Measurements from ENCODE around the gene MET. TPM values are rescaled to one million over a fixed set of nuclear protein-coding genes. Genes with fewer than 3 reads are reported as not detected.

Gene MET
- total RNA-seq, 4 donors from 2014 or later: 3.8 to 25.0 (median 18.6) TPM

DNA sequence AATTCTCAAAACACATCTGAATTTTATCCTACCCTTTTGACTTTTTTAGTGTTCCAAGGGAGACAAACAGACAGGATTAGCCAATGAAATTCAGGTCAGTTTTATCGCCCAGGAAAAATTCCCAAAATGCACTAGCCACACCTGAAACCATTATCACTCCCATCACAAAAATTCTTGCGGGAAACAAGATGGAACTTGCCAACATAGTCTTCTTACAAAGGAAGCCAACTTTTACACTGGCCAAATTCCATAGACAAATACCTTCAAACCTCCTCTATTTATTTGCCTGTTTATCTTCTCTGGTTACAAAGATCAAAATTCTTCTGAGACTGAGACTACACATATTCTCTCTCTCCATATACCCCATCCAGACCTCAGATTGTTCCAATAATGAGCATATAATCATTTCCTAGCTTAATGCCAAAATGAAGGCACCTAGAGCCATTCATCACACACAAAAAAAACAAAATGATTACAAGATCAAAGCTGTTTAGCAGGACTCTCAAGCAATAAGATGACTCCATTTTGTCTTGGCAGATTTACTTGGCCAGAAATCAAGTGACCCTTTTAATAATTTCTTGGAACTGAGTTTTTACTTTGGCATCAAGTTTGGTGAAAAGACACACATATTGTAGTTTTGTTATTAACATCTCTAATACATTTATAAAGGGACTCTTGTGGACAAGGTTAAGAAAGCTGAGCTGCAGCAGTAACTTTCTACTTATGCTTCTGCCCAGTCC lies 30.2 kb downstream of the MET start:
- intact Hi-C loops (cut with DNase I): no loop called here
- TF ChIP-seq, protein P1, sequence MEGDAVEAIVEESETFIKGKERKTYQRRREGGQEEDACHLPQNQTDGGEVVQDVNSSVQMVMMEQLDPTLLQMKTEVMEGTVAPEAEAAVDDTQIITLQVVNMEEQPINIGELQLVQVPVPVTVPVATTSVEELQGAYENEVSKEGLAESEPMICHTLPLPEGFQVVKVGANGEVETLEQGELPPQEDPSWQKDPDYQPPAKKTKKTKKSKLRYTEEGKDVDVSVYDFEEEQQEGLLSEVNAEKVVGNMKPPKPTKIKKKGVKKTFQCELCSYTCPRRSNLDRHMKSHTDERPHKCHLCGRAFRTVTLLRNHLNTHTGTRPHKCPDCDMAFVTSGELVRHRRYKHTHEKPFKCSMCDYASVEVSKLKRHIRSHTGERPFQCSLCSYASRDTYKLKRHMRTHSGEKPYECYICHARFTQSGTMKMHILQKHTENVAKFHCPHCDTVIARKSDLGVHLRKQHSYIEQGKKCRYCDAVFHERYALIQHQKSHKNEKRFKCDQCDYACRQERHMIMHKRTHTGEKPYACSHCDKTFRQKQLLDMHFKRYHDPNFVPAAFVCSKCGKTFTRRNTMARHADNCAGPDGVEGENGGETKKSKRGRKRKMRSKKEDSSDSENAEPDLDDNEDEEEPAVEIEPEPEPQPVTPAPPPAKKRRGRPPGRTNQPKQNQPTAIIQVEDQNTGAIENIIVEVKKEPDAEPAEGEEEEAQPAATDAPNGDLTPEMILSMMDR (IDR thresholded peaks at IDR 0.05): no peak
- no peak for TF ChIP-seq POLR2A (IDR thresholded peaks at IDR 0.05)
- 36 to 43% methylated on average over 2 of the region's 2 CpGs for WGBS, 2 donors

GRCh38 chr7:116704650-116705228 lies 32.7 kb downstream of the MET start:
- H3K9me3 ChIP-seq: no peaks in the 10 kb centered on the region
- H3K36me3 ChIP-seq: no peaks in the 10 kb centered on the region
- H3K27ac ChIP-seq: no peak overlapping the region
- DNase-seq: no peak
- intact Hi-C loops (cut with DNase I): no loop called here
- no peak for TF ChIP-seq POLR2A (IDR thresholded peaks at IDR 0.05)
- TF ChIP-seq, protein P1 (IDR thresholded peaks at IDR 0.05): no peak
- no peak overlapping the region for H3K4me3 ChIP-seq
- H3K27me3 ChIP-seq: peaks cover 0 to 4% (median 0%) of the 10 kb centered on the region in 4 donors
- H3K4me1 ChIP-seq: peaks cover 0 to 39% (median 7%) of the 10 kb centered on the region in 3 donors
- 59 to 60% methylated on average over 2 of the region's 2 CpGs for WGBS, 2 donors

More for the DNA sequence above, 30.2 kb downstream of the MET start:
- no peaks in the 10 kb centered on the region for H3K9me3 ChIP-seq
- no peaks in the 10 kb centered on the region for H3K27me3 ChIP-seq
- DNase-seq: no peak
- no peak overlapping the region for H3K4me3 ChIP-seq
- peak overlapping the region in 1 of 4 donors; percentile 4 for H3K27ac ChIP-seq
- peaks cover 0 to 31% (median 0%) of the 10 kb centered on the region in 3 donors for H3K4me1 ChIP-seq
- H3K36me3 ChIP-seq: no peaks in the 10 kb centered on the region

DNA sequence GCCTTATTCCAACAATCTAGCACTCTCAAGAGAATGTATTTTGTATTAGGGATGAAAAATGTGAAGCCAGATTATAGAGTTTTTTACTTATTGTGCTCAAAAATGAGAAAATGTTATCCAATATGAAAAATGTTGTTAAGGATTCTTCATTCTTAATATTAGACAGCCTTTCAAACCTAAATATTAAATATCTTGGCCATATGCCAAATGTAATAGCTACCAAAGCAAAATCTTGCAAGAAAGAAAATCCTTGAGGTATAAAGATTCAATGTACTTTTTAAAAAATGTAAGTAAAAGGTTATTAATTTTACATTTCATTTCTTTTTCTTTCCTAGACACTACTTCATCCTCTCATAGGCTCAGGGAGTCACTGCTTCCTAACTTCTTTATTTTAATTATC lies 33.4 kb downstream of the MET start:
- Histone ChIP-seq H3K27me3 (peaks cover 0 to 10% (median 0%) of the 10 kb centered on the region in 4 donors), H3K36me3 (no peaks in the 10 kb centered on the region), H3K9me3 (no peaks in the 10 kb centered on the region), H3K4me3 (no peak overlapping the region), H3K4me1 (peaks cover 0 to 46% (median 7%) of the 10 kb centered on the region in 3 donors), H3K27ac (no peak overlapping the region)
- no peak for DNase-seq
- TF ChIP-seq, protein P1 (IDR thresholded peaks at IDR 0.05): no peak
- no peak for TF ChIP-seq POLR2A (IDR thresholded peaks at IDR 0.05)
- intact Hi-C loops (cut with DNase I): no loop called here

GRCh38 chr7:116706668-116707126 lies 34.7 kb downstream of the MET start:
- peaks cover 0 to 57% (median 7%) of the 10 kb centered on the region in 3 donors for H3K4me1 ChIP-seq
- intact Hi-C loops (cut with DNase I): no loop called here
- H3K9me3 ChIP-seq: no peaks in the 10 kb centered on the region
- peak overlapping the region in 2 of 4 donors; percentile 4 to 23 for H3K27ac ChIP-seq
- H3K4me3 ChIP-seq: peak overlapping the region in 1 of 4 donors; percentile 38
- H3K36me3 ChIP-seq: no peaks in the 10 kb centered on the region
- TF ChIP-seq POLR2A (IDR thresholded peaks at IDR 0.05): no peak
- TF ChIP-seq, protein P1 (IDR thresholded peaks at IDR 0.05): no peak
- peaks cover 0 to 12% (median 0%) of the 10 kb centered on the region in 4 donors for H3K27me3 ChIP-seq
- DNase-seq: no peak
- 27 to 28% methylated on average over 3 of the region's 3 CpGs for WGBS, 2 donors

DNA sequence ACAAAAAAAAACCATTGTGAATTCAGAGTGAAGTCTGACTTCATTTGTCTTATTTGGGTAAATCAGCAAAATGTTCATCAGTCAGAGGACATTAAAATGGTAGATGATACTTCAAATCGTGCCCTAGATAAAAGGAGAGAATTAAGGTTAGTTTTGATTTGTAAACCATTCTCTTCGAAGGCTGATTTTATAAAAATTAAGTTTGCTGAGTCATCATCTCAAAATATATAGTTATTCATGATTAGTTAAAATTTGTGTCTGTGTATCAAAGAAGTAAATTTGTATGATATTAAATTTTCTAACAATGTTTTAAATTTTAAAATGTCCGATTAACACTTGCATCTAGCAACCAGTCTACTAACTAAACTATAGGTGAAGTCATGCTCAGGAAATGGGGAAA lies 35.3 kb downstream of the MET start:
- peaks cover 0 to 56% (median 7%) of the 10 kb centered on the region in 3 donors for H3K4me1 ChIP-seq
- peaks cover 0 to 15% (median 0%) of the 10 kb centered on the region in 4 donors for H3K27me3 ChIP-seq
- WGBS, 2 donors: 77 to 78% methylated on average over 3 of the region's 3 CpGs
- no peak overlapping the region for H3K4me3 ChIP-seq
- intact Hi-C loops (cut with DNase I): no loop called here
- H3K36me3 ChIP-seq: no peaks in the 10 kb centered on the region
- no peak for DNase-seq
- TF ChIP-seq POLR2A (IDR thresholded peaks at IDR 0.05): no peak
- TF ChIP-seq, protein P1 (IDR thresholded peaks at IDR 0.05): no peak
- H3K9me3 ChIP-seq: no peaks in the 10 kb centered on the region
- H3K27ac ChIP-seq: peak overlapping the region in 1 of 4 donors; percentile 4
